ENCODE results near the gene OSBPL2. TPM values are rescaled to one million over a fixed set of nuclear protein-coding genes. Genes with fewer than 3 reads are reported as not detected.

The OSBPL2 gene
- total RNA-seq, 1 experiment from 2014 or later: 49.5 TPM

DNA sequence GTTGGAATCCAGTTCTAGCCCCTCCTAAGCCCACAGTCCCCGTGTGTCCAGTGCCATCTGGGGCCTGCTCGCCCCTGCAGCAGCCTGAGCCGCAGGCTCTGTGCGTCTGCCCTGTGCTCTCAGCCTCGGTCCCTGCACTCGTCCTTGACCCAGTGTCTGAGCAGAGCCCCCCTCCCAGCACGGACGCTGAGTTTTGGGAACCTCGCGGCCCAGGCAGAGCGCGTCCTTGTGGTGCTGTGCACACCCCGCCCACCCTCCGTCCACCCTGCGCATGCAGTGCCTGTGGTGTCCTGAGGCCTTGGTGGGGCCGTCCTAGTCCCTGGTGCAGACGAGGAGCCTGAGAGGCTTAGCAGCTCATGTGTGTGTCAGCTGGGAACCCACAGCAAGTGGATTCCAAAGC lies 31.6 kb downstream of the OSBPL2 start:
- ATAC-seq (no peak), DNase-seq (ENCODE audit: low spot score) (no peak)
- Mint-ChIP-seq H3K27ac (peak overlapping the region; percentile 51; the same call in 1 of the 2 replicates), H3K36me3 (peaks cover 45% of the 10 kb centered on the region), H3K4me3 (no peak overlapping the region), H3K9me3 (peaks cover 14% of the 10 kb centered on the region), H3K27me3 (ENCODE audit: low read depth) (no peaks in the 10 kb centered on the region), H3K4me1 (peaks cover 3% of the 10 kb centered on the region; the same call in 1 of the 2 replicates)
- TF ChIP-seq MXD4 (CRISPR knock-in tag; IDR thresholded peaks at IDR 0.05; ENCODE audit: borderline replicate concordance) (no peak), SP1 (CRISPR knock-in tag; conservative IDR thresholded peaks at IDR 0.05) (no peak), TEAD4 (CRISPR knock-in tag; IDR thresholded peaks at IDR 0.05) (no peak), FOXK1 (CRISPR knock-in tag; IDR thresholded peaks at IDR 0.05) (no peak), ETV6 (CRISPR knock-in tag; IDR thresholded peaks at IDR 0.05) (no peak), EMX1 (CRISPR knock-in tag; IDR thresholded peaks at IDR 0.05) (no peak), CBFB (CRISPR knock-in tag; IDR thresholded peaks at IDR 0.05; ENCODE audit: low read depth) (no peak), KAT7 (CRISPR knock-in tag; IDR thresholded peaks at IDR 0.05; ENCODE audit: borderline replicate concordance) (no peak), NR3C1 (CRISPR knock-in tag; conservative IDR thresholded peaks at IDR 0.05; ENCODE audit: low read depth) (no peak), ZNF423 (CRISPR knock-in tag; IDR thresholded peaks at IDR 0.05) (no peak), NR2C2 (CRISPR knock-in tag; IDR thresholded peaks at IDR 0.05) (no peak), ZNF416 (CRISPR knock-in tag; IDR thresholded peaks at IDR 0.05) (no peak)
- TF ChIP-seq, protein P1, sequence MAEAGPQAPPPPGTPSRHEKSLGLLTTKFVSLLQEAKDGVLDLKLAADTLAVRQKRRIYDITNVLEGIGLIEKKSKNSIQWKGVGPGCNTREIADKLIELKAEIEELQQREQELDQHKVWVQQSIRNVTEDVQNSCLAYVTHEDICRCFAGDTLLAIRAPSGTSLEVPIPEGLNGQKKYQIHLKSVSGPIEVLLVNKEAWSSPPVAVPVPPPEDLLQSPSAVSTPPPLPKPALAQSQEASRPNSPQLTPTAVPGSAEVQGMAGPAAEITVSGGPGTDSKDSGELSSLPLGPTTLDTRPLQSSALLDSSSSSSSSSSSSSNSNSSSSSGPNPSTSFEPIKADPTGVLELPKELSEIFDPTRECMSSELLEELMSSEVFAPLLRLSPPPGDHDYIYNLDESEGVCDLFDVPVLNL (CRISPR knock-in tag; IDR thresholded peaks at IDR 0.05; ENCODE audit: borderline replicate concordance, low read depth): no peak
- TF ChIP-seq, protein P2, sequence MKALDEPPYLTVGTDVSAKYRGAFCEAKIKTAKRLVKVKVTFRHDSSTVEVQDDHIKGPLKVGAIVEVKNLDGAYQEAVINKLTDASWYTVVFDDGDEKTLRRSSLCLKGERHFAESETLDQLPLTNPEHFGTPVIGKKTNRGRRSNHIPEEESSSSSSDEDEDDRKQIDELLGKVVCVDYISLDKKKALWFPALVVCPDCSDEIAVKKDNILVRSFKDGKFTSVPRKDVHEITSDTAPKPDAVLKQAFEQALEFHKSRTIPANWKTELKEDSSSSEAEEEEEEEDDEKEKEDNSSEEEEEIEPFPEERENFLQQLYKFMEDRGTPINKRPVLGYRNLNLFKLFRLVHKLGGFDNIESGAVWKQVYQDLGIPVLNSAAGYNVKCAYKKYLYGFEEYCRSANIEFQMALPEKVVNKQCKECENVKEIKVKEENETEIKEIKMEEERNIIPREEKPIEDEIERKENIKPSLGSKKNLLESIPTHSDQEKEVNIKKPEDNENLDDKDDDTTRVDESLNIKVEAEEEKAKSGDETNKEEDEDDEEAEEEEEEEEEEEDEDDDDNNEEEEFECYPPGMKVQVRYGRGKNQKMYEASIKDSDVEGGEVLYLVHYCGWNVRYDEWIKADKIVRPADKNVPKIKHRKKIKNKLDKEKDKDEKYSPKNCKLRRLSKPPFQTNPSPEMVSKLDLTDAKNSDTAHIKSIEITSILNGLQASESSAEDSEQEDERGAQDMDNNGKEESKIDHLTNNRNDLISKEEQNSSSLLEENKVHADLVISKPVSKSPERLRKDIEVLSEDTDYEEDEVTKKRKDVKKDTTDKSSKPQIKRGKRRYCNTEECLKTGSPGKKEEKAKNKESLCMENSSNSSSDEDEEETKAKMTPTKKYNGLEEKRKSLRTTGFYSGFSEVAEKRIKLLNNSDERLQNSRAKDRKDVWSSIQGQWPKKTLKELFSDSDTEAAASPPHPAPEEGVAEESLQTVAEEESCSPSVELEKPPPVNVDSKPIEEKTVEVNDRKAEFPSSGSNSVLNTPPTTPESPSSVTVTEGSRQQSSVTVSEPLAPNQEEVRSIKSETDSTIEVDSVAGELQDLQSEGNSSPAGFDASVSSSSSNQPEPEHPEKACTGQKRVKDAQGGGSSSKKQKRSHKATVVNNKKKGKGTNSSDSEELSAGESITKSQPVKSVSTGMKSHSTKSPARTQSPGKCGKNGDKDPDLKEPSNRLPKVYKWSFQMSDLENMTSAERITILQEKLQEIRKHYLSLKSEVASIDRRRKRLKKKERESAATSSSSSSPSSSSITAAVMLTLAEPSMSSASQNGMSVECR (CRISPR knock-in tag; IDR thresholded peaks at IDR 0.05; ENCODE audit: borderline replicate concordance): no peak
- TF ChIP-seq, protein P3, sequence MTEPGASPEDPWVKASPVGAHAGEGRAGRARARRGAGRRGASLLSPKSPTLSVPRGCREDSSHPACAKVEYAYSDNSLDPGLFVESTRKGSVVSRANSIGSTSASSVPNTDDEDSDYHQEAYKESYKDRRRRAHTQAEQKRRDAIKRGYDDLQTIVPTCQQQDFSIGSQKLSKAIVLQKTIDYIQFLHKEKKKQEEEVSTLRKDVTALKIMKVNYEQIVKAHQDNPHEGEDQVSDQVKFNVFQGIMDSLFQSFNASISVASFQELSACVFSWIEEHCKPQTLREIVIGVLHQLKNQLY (CRISPR knock-in tag; IDR thresholded peaks at IDR 0.05): no peak
- TF ChIP-seq, protein P4, sequence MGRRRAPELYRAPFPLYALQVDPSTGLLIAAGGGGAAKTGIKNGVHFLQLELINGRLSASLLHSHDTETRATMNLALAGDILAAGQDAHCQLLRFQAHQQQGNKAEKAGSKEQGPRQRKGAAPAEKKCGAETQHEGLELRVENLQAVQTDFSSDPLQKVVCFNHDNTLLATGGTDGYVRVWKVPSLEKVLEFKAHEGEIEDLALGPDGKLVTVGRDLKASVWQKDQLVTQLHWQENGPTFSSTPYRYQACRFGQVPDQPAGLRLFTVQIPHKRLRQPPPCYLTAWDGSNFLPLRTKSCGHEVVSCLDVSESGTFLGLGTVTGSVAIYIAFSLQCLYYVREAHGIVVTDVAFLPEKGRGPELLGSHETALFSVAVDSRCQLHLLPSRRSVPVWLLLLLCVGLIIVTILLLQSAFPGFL (CRISPR knock-in tag; IDR thresholded peaks at IDR 0.05; ENCODE audit: borderline replicate concordance): no peak
- TF ChIP-seq, protein P5, sequence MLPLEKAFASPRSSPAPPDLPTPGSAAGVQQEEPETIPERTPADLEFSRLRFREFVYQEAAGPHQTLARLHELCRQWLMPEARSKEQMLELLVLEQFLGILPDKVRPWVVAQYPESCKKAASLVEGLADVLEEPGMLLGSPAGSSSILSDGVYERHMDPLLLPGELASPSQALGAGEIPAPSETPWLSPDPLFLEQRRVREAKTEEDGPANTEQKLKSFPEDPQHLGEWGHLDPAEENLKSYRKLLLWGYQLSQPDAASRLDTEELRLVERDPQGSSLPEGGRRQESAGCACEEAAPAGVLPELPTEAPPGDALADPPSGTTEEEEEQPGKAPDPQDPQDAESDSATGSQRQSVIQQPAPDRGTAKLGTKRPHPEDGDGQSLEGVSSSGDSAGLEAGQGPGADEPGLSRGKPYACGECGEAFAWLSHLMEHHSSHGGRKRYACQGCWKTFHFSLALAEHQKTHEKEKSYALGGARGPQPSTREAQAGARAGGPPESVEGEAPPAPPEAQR (CRISPR knock-in tag; IDR thresholded peaks at IDR 0.05): no peak
- TF ChIP-seq, protein P6, sequence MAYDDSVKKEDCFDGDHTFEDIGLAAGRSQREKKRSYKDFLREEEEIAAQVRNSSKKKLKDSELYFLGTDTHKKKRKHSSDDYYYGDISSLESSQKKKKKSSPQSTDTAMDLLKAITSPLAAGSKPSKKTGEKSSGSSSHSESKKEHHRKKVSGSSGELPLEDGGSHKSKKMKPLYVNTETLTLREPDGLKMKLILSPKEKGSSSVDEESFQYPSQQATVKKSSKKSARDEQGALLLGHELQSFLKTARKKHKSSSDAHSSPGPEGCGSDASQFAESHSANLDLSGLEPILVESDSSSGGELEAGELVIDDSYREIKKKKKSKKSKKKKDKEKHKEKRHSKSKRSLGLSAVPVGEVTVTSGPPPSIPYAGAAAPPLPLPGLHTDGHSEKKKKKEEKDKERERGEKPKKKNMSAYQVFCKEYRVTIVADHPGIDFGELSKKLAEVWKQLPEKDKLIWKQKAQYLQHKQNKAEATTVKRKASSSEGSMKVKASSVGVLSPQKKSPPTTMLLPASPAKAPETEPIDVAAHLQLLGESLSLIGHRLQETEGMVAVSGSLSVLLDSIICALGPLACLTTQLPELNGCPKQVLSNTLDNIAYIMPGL (CRISPR knock-in tag; IDR thresholded peaks at IDR 0.05): no peak
- TF ChIP-seq, protein P7, sequence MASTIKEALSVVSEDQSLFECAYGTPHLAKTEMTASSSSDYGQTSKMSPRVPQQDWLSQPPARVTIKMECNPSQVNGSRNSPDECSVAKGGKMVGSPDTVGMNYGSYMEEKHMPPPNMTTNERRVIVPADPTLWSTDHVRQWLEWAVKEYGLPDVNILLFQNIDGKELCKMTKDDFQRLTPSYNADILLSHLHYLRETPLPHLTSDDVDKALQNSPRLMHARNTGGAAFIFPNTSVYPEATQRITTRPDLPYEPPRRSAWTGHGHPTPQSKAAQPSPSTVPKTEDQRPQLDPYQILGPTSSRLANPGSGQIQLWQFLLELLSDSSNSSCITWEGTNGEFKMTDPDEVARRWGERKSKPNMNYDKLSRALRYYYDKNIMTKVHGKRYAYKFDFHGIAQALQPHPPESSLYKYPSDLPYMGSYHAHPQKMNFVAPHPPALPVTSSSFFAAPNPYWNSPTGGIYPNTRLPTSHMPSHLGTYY (CRISPR knock-in tag; IDR thresholded peaks at IDR 0.05): no peak
- ChIA-PET CTCF (interaction anchor here (0.6 kb wide), 1 partner anchor 51 kb away, joined by 3 read pairs; no protein-coding TSS in a partner anchor), POLR2A (no interaction called here)

All from WTC11 (cell line).